ENCODE data around the gene MPHOSPH9. TPM values are rescaled to one million over a fixed set of nuclear protein-coding genes. Genes with fewer than 3 reads are reported as not detected.
A peak's percentile ranks its signal among the peaks of the same experiment; 100 is the strongest.

Gene MPHOSPH9
- total and polyA plus RNA-seq, 4 donors = 20.5 to 79.2 (median 43.9) TPM

DNA sequence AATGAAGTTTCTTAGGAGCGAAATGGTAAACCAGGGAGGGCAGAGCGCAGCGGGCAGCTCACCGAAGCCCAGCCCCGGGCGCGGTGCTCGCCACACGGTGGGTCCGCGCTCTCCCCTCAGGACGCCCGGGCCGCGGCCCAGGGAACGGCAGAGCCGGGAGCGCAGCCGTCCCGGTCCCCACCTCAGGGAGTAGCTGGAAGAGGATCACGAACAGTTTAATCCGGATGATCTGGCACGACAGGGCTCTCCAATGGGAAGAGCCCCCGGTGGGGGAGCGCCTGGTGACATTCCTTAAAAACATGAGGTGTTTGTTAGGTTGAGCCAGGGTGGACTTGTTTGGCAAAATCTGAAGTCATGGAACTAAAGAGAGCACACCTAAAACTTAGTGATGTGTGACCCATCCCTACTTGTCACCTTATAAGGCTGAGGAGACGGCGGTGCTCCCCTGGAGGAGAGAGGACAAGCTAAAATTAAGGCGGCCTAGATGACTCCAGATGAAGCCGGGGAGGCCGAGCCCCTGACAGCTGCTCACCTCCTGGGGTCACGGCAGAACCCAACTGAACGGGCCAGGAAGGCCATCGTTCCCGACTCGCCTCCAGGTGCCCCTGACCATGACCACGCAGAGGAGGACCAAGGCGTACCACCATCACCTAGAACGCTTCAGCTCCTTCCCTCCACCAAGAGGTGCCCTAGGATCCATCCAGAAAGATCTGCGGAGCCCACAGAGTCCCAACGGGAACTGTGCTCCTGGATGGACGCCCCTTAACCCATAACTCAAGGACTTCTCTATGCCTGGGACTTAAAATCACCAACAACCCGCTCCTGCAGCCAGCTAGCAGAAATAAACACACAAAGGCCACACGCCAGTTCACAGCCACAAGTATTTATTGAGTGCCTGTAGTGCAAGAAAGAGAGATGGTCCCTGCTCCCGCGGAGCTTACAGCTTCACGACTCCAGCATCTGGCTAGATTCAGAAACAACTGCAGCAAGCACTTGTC, 81.2 kb downstream of the MPHOSPH9 start:
- Histone ChIP-seq H3K4me1 (ENCODE audit: control insufficient read depth, insufficient read depth, low read length) (peaks cover 27% of the 10 kb centered on the region), H3K36me3 (ENCODE audit: control insufficient read depth, insufficient read depth, low read length) (peaks cover 12% of the 10 kb centered on the region), H3K27ac (ENCODE audit: low read depth, low read length) (no peak overlapping the region), H3K9me3 (ENCODE audit: control insufficient read depth, insufficient read depth, low read length) (no peaks in the 10 kb centered on the region), H3K4me3 (ENCODE audit: low read depth, low read length) (peak overlapping the region; percentile 36), H3K27me3 (ENCODE audit: control insufficient read depth, insufficient read depth, low read length) (no peaks in the 10 kb centered on the region)
- DNase-seq (ENCODE audit: low read depth in 4 of 6, low spot score in 6 of 6) = peak in 2 of 6 donors; percentile 11 to 36
- 24% methylated on average over 37 of the region's 46 CpGs for WGBS (ENCODE audit: insufficient coverage)

DNA sequence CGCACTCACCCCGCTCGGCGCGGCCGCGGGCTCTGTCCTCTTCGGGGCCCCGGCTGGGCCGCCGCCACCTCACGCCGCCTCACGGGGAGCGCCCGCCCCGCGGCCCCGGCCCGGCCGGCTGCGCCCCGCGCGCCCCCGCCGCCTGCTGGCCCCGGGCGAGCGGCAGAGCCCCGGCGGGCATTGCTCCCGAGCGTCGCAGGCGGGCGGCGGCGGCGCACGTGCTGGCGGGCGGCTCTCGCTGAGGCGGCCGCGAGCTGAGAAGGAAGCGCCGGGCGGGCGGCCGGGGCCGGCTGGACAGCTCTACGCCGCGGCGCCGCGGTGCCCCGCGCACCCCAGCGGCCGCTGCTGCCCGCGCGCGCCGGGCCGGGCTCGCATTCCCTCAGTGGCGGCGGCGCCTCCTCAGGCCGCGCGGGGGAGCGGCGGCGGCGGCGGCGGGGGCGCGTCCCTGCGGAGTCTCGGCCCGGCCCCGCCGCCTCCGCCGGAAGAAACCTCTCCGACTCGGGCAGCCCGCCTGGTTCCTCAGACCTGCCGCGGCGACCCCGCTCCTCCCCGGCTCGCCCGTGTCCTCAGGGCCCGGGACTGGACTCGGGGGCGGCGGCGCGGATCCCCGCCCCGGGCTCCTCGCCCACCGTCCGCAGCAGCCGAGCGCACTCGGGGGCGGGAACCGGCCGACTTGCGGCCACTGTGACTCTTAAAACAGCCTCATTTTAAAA, 82.0 kb downstream of the MPHOSPH9 start, which contains the start of gene PITPNM2:
Gene PITPNM2, minus strand, starts transcription at position 347 of the 713 bp plus-strand sequence. CDS start 116,500 bp downstream, outside the sequence.
- DNase-seq (ENCODE audit: low read depth in 4 of 6, low spot score in 6 of 6) = peak in 2 of 6 donors; percentile 74 to 85

DNA sequence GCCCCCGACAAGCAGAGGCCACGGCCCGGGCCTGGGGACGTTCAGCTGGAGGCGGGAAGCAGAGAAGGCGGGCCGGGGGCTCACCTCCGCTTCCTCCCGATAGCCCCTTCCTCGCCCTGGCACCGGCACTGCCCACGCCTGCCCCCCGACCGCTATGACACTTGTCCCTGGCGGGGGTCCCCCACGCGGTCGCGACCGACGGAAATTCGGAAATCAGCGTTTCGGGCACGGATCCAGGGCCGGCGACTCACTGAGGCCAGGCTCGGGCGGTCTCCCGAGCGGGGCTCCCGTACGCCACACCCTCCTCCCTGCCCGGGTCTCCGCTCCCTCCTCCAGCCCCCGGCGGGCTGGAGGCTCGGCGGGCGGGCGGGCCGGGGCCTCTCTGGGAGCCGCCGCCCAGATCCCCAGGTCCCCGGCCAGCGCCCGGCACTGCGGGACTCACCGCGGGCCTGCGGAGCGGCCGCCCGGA, 82.6 kb downstream of the MPHOSPH9 start:
- H3K27me3 ChIP-seq (ENCODE audit: control insufficient read depth, insufficient read depth, low read length) = no peaks in the 10 kb centered on the region
- DNase-seq (ENCODE audit: low read depth in 4 of 6, low spot score in 6 of 6) = peak in 2 of 6 donors; percentile 46 to 61
- H3K27ac ChIP-seq (ENCODE audit: low read depth, low read length) = no peak overlapping the region
- H3K9me3 ChIP-seq (ENCODE audit: control insufficient read depth, insufficient read depth, low read length) = no peaks in the 10 kb centered on the region
- peaks cover 27% of the 10 kb centered on the region for H3K4me1 ChIP-seq (ENCODE audit: control insufficient read depth, insufficient read depth, low read length)
- H3K36me3 ChIP-seq (ENCODE audit: control insufficient read depth, insufficient read depth, low read length) = peaks cover 6% of the 10 kb centered on the region
- under 1% methylated on average over 54 of the region's 54 CpGs for WGBS (ENCODE audit: insufficient coverage)
- H3K4me3 ChIP-seq (ENCODE audit: low read depth, low read length) = peak overlapping the region; percentile 65

More for the DNA sequence above, 82.0 kb downstream of the MPHOSPH9 start, which contains the start of gene PITPNM2:
- peaks cover 12% of the 10 kb centered on the region for H3K36me3 ChIP-seq (ENCODE audit: control insufficient read depth, insufficient read depth, low read length)
- H3K4me3 ChIP-seq (ENCODE audit: low read depth, low read length) = peak within 1 kb of the TSS; percentile 65
- H3K27ac ChIP-seq (ENCODE audit: low read depth, low read length) = no peak within 1 kb of the TSS
- peaks cover 27% of the 10 kb centered on the region for H3K4me1 ChIP-seq (ENCODE audit: control insufficient read depth, insufficient read depth, low read length)
- H3K27me3 ChIP-seq (ENCODE audit: control insufficient read depth, insufficient read depth, low read length) = no peaks in the 10 kb centered on the region
- no peaks in the 10 kb centered on the region for H3K9me3 ChIP-seq (ENCODE audit: control insufficient read depth, insufficient read depth, low read length)
- under 1% methylated on average over 119 of the region's 119 CpGs for WGBS (ENCODE audit: insufficient coverage)

DNA sequence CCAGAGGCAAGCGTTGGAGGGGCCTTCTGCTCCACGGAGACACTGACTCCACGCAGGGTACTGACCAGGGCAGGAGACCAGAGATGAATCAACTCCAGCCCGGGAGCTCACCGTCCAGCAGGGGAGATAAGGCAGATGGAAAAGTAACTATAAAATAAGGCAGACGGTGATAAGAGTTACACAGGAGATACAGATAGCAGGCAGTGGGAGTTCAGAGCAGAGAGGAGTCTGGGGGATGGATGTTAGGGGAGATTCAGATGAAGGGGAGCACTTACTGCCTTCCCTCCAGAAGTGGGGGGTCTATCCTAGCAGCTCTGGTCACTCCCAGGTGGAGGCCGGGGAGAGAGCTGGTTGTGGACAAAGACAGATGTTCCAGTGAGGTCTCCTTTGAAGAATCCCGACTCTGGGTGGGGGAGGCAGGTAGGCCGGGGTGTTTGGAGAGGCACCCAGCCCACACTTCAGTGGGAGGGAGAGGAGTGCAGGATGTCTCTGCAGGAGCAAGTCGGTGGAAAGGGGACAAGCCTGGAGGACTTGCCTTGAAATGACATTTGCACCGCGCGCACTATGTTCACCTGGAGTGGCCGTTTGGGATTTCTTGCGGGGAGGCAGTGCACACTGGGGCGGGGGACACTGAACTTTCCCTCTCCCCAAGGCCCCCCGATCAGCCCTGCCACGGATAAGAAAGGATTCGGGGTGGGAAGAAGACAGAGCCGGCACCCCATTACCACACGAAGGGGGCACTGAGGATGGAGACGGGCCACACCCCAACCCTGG, 83.3 kb downstream of the MPHOSPH9 start:
- H3K4me1 ChIP-seq (ENCODE audit: control insufficient read depth, insufficient read depth, low read length) = peaks cover 27% of the 10 kb centered on the region
- no peak overlapping the region for H3K27ac ChIP-seq (ENCODE audit: low read depth, low read length)
- H3K27me3 ChIP-seq (ENCODE audit: control insufficient read depth, insufficient read depth, low read length) = no peaks in the 10 kb centered on the region
- WGBS (ENCODE audit: insufficient coverage) = 29% methylated on average over 21 of the region's 22 CpGs
- H3K9me3 ChIP-seq (ENCODE audit: control insufficient read depth, insufficient read depth, low read length) = no peaks in the 10 kb centered on the region
- peak overlapping the region; percentile 65 for H3K4me3 ChIP-seq (ENCODE audit: low read depth, low read length)
- peak in 1 of 6 donors; percentile 11 for DNase-seq (ENCODE audit: low read depth in 4 of 6, low spot score in 6 of 6)
- peaks cover 2% of the 10 kb centered on the region for H3K36me3 ChIP-seq (ENCODE audit: control insufficient read depth, insufficient read depth, low read length)

DNA sequence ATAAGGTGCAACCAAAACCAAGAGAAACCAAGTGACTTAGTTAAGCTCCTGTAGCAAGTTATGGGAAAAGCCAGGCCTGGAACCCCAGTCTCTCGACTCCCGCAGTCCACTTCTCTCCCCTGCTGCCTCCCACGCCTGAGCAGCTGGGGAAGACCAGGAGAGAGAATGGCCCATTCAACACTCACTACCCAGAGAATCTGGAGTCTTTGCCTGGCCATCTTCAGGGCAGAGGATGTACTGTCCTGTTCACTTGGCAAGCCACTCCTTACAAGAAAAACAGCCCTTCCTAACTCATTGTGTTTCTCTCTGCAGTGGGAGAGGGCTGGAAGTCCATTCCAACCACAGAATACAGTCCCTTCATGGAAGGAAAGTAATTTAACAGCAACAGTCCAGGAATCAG, 83.9 kb downstream of the MPHOSPH9 start:
- no peak overlapping the region for H3K4me3 ChIP-seq (ENCODE audit: low read depth, low read length)
- peaks cover 2% of the 10 kb centered on the region for H3K36me3 ChIP-seq (ENCODE audit: control insufficient read depth, insufficient read depth, low read length)
- H3K9me3 ChIP-seq (ENCODE audit: control insufficient read depth, insufficient read depth, low read length) = no peaks in the 10 kb centered on the region
- no peak overlapping the region for H3K27ac ChIP-seq (ENCODE audit: low read depth, low read length)
- 65% methylated on average over 3 of the region's 3 CpGs for WGBS (ENCODE audit: insufficient coverage)
- H3K4me1 ChIP-seq (ENCODE audit: control insufficient read depth, insufficient read depth, low read length) = peaks cover 27% of the 10 kb centered on the region
- H3K27me3 ChIP-seq (ENCODE audit: control insufficient read depth, insufficient read depth, low read length) = no peaks in the 10 kb centered on the region
- DNase-seq (ENCODE audit: low read depth in 4 of 6, low spot score in 6 of 6) = peak in 1 of 6 donors; percentile 28

DNA sequence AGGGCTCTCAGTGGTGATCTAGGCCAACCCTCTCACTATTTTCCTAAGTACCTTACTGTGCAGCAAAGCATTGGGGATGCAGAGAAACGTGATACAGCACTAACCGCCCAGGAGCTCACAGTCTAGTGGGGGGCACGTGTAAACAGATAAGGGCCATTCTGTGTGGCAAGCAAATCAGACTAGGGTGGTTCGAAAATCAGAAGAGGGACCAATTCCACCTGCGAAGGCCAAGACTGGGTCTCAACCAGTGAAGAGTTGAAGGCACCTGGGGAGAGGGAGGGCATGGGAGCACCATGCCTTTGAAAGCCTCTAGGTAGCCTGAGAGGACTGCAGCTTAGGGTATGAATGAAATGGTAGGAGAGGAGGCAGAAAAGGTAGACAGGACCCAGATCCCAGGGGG, 84.3 kb downstream of the MPHOSPH9 start:
- Histone ChIP-seq H3K4me1 (ENCODE audit: control insufficient read depth, insufficient read depth, low read length) (peaks cover 27% of the 10 kb centered on the region), H3K4me3 (ENCODE audit: low read depth, low read length) (no peak overlapping the region), H3K27me3 (ENCODE audit: control insufficient read depth, insufficient read depth, low read length) (no peaks in the 10 kb centered on the region), H3K36me3 (ENCODE audit: control insufficient read depth, insufficient read depth, low read length) (peaks cover 2% of the 10 kb centered on the region), H3K27ac (ENCODE audit: low read depth, low read length) (no peak overlapping the region), H3K9me3 (ENCODE audit: control insufficient read depth, insufficient read depth, low read length) (no peaks in the 10 kb centered on the region)
- 73% methylated on average over 5 of the region's 5 CpGs for WGBS (ENCODE audit: insufficient coverage)
- DNase-seq (ENCODE audit: low read depth in 4 of 6, low spot score in 6 of 6) = no peak

DNA sequence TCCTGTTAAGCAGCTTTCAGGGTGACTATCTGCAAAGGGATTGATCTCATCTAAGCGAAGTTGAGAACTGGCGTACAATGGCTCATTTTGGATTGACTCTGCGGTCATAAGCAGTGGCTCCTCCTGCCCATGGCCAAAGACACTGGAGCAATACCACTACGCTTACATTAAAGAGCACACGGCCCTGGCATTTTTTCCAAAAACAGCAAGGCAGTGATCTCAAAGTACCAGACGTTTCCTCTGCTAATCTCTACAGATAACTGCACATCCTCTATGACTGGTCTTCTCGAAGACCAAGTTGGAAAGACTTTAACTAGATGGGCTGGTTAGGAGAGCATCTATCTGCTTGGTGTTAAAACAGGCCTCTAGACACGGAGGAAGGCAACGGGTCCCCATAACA, 84.7 kb downstream of the MPHOSPH9 start:
- Histone ChIP-seq H3K4me3 (ENCODE audit: low read depth, low read length) (no peak overlapping the region), H3K9me3 (ENCODE audit: control insufficient read depth, insufficient read depth, low read length) (no peaks in the 10 kb centered on the region), H3K36me3 (ENCODE audit: control insufficient read depth, insufficient read depth, low read length) (peaks cover 2% of the 10 kb centered on the region), H3K27me3 (ENCODE audit: control insufficient read depth, insufficient read depth, low read length) (no peaks in the 10 kb centered on the region), H3K4me1 (ENCODE audit: control insufficient read depth, insufficient read depth, low read length) (peaks cover 30% of the 10 kb centered on the region), H3K27ac (ENCODE audit: low read depth, low read length) (no peak overlapping the region)
- WGBS (ENCODE audit: insufficient coverage) = 71% methylated on average over 5 of the region's 9 CpGs
- DNase-seq (ENCODE audit: low read depth in 4 of 6, low spot score in 6 of 6) = no peak

DNA sequence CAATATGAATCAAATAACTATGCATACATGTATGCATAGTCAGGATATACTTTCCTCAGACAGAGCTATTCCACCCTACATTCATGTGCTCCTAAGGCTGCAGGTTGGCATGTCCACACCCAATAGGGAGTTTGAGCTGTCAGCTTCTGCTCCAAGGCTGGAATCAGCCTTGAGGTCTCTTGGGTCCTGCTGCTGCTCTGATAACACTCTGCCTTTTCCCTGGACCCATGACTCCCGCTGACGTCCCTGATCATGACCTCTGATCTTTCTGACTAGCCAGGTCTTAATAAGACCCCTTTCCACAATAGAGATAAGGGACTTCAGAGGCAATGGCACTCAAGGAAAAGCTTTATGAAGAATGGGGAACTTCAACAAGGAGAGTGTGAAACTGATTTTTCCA, 87.7 kb downstream of the MPHOSPH9 start:
- WGBS (ENCODE audit: insufficient coverage) = no CpG with 5 or more reads among the region's 2 CpGs
- Histone ChIP-seq H3K4me1 (ENCODE audit: control insufficient read depth, insufficient read depth, low read length) (peaks cover 36% of the 10 kb centered on the region), H3K36me3 (ENCODE audit: control insufficient read depth, insufficient read depth, low read length) (peaks cover 2% of the 10 kb centered on the region), H3K27ac (ENCODE audit: low read depth, low read length) (no peak overlapping the region), H3K27me3 (ENCODE audit: control insufficient read depth, insufficient read depth, low read length) (no peaks in the 10 kb centered on the region), H3K4me3 (ENCODE audit: low read depth, low read length) (no peak overlapping the region), H3K9me3 (ENCODE audit: control insufficient read depth, insufficient read depth, low read length) (no peaks in the 10 kb centered on the region)
- DNase-seq (ENCODE audit: low read depth in 4 of 6, low spot score in 6 of 6) = no peak

All from spinal cord (tissue), 10 donors.